Panc1 (cell line): Measurements from ENCODE around the gene ADAMTS9. TPM values are rescaled to one million over a fixed set of nuclear protein-coding genes. Genes with fewer than 3 reads are reported as not detected.

Source experiments
- ATAC-seq: fragments of 200-7000 bp; cut with Tn5 transposase; 2 replicates; pipeline ENCODE4 v1.9.1; 2020; ENCODE audit warnings: mild to moderate bottlenecking, moderate library complexity
- BruUV-seq: library from RNA; stranded (reverse); fragments of 400-500 nt; replicated peaks from 2 replicates; lab custom pipeline; 2021; lab: Mats Ljungman, UMichigan
- CTCF ChIA-PET: fragments of 300-600 bp; sonication (Branson Sonifier 250); formaldehyde crosslinking; loops from one replicate; lab custom pipeline; 2022; ENCODE audit warnings: antibody characterized with exemption; lab: Charles Lee
- POLR2A ChIA-PET: fragments of 300-600 bp; sonication (Branson Sonifier 250); formaldehyde crosslinking; loops from one replicate; lab custom pipeline; 2022; ENCODE audit warnings: antibody characterized with exemption; lab: Charles Lee
- DNase-seq: peaks from one replicate; pipeline ENCODE4 v3.0.0-alpha.2; 2010; ENCODE audit warnings: low read depth, low spot score
- H3K27ac ChIP-seq: 2 replicates; pipeline ENCODE4 v1.5.1; 2011; ENCODE audit warnings: mild to moderate bottlenecking, low read length, inconsistent platforms
- H3K27me3 ChIP-seq: fragments of 200-500 bp; sonication (Bioruptor generic); 2 replicates; pipeline ENCODE4 v1.6.0; 2014; ENCODE audit warnings: low read length, inconsistent platforms; ENCODE audit not compliant: control insufficient read depth, insufficient read depth
- H3K36me3 ChIP-seq: fragments of 200-500 bp; sonication (Bioruptor generic); 2 replicates; pipeline ENCODE4 v1.5.1; 2014; ENCODE audit warnings: inconsistent platforms, mild to moderate bottlenecking, low read length, moderate library complexity; ENCODE audit not compliant: control insufficient read depth, insufficient read depth
- H3K4me1 ChIP-seq: 2 replicates; pipeline ENCODE4 v1.5.1; 2011; ENCODE audit warnings: inconsistent platforms, mild to moderate bottlenecking, low read length, moderate library complexity; ENCODE audit not compliant: control insufficient read depth, insufficient read depth
- H3K4me3 ChIP-seq, 2 experiments: 2 replicates each; pipeline ENCODE4 v1.5.1; 2011 to 2012; ENCODE audit warnings: low read depth in 2 of 2, low read length in 2 of 2, mild to moderate bottlenecking in 2 of 2, inconsistent platforms in 1 of 2, moderate library complexity in 1 of 2
- H3K9me3 ChIP-seq: fragments of 200-500 bp; sonication (Bioruptor generic); 2 replicates; pipeline ENCODE4 v1.5.1; 2014; ENCODE audit warnings: low read depth, mild to moderate bottlenecking, inconsistent platforms, low read length, moderate library complexity; ENCODE audit not compliant: control insufficient read depth, insufficient read depth
- CTCF ChIP-seq: fragments of 450-650 bp; IDR thresholded peaks from 2 replicates; pipeline ENCODE4 v1.5.1; 2017; ENCODE audit warnings: mild to moderate bottlenecking
- POLR2AphosphoS5 ChIP-seq: IDR thresholded peaks from 2 replicates; pipeline ENCODE4 v1.6.1; 2012; ENCODE audit warnings: mild to moderate bottlenecking, low read depth, low read length, moderate library complexity
- REST ChIP-seq, 2 experiments: IDR thresholded peaks; 2 replicates each; pipeline ENCODE4 v1.6.1; 2011 to 2012; ENCODE audit warnings: low read depth in 2 of 2, control low read depth in 1 of 2, low read length in 1 of 2, mild to moderate bottlenecking in 1 of 2, moderate library complexity in 1 of 2; ENCODE audit not compliant: insufficient read depth in 1 of 2
- SIN3A ChIP-seq: IDR thresholded peaks from 2 replicates; pipeline ENCODE4 v1.6.1; 2012; ENCODE audit warnings: low read depth, mild to moderate bottlenecking, low read length, moderate library complexity, borderline replicate concordance; ENCODE audit not compliant: insufficient read depth
- TCF7L2 ChIP-seq: IDR thresholded peaks from 2 replicates; pipeline ENCODE4 v1.6.1; 2011; ENCODE audit warnings: mild to moderate bottlenecking, low read depth, low read length, inconsistent platforms
- in situ Hi-C: cut with HindIII; loops from 2 replicates; pipeline ENCODE4 v1.10.0; 2016; ENCODE audit warnings: low sequenced_read_pairs, low pct_unique_long_range_greater_than_20kb
- intact Hi-C: fragments of 100-400 bp; cut with micrococcal nuclease; formaldehyde crosslinking; loops from one replicate; pipeline ENCODE4 v1.10.0; 2022; ENCODE audit not compliant: unreplicated experiment
- total RNA-seq: library from RNA; stranded (reverse); gene quantifications from one replicate; pipeline ENCODE4 v1.2.1, GENCODE V29; 2021; ENCODE audit not compliant: unreplicated experiment

Gene ADAMTS9
- total RNA-seq, 1 experiment from 2014 or later, result 0.05 TPM

- TF ChIP-seq POLR2AphosphoS5, result no peak
- no peak for TF ChIP-seq REST (IDR thresholded peaks at IDR 0.05; ENCODE audit: insufficient read depth in 1 of 2, low read depth in 2 of 2, low read length in 1 of 2)
- no peak for TF ChIP-seq SIN3A
- no peak for TF ChIP-seq CTCF
- no peak for TF ChIP-seq TCF7L2
- ATAC-seq (no peak), DNase-seq (no peak)
- no peak overlapping the region for H3K27ac ChIP-seq
- H3K27me3 ChIP-seq, result no peaks in the 10 kb centered on the region
- intact Hi-C loops, result no loop called here
- no peak overlapping the region for H3K4me3 ChIP-seq
- no peaks in the 10 kb centered on the region for H3K4me1 ChIP-seq
- POLR2A ChIA-PET, result no interaction called here
- H3K9me3 ChIP-seq, result no peaks in the 10 kb centered on the region
- CTCF ChIA-PET, result no interaction called here
- H3K36me3 ChIP-seq, result no peaks in the 10 kb centered on the region
- BruUV-seq, result no TSS peak
- in situ Hi-C loops, result no loop called here
These were observed 29.6 kb upstream of the ADAMTS9 start for GRCh38 chr3:64717411-64717810.

DNA sequence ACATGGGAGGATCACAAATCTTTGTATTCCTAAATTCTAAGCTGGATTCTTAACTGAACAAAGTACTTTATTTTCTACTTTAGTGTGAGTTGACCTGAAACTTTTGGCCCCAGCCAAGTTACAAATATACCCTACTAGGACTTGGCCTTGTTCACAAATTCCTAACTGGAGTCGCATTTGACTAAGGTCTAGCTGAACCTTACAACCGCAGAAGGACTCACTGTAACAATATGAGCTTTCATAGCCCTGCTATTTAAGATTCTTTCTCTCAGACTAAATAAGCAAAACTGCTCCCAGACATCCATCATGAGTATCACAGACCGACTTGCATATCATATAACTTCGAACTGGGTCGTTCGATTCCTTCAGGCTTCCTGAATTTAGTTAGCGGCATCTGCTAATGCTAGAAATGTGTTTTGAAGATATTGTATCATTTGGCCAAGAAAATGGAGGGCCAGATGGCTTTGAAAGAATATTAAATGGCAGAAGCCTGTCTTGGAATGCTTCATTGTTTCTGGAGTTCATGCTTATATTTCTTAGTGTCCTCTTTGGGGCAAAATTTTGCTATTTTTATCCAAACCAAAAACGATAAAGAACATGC is 28.4 kb upstream of the ADAMTS9 start:
- in situ Hi-C loops, result no loop called here
- TF ChIP-seq TCF7L2 (no peak), CTCF (no peak), POLR2AphosphoS5 (no peak), SIN3A (no peak), REST (IDR thresholded peaks at IDR 0.05; ENCODE audit: insufficient read depth in 1 of 2, low read depth in 2 of 2, low read length in 1 of 2) (no peak)
- CTCF ChIA-PET, result no interaction called here
- intact Hi-C loops, result no loop called here
- no peaks in the 10 kb centered on the region for H3K27me3 ChIP-seq
- no TSS peak for BruUV-seq
- no peak for DNase-seq
- H3K4me1 ChIP-seq, result no peaks in the 10 kb centered on the region
- H3K9me3 ChIP-seq, result no peaks in the 10 kb centered on the region
- H3K4me3 ChIP-seq, result no peak overlapping the region
- no peak for ATAC-seq
- H3K36me3 ChIP-seq, result no peaks in the 10 kb centered on the region
- POLR2A ChIA-PET, result no interaction called here
- H3K27ac ChIP-seq, result no peak overlapping the region
